CD14-positive monocyte (primary cell): ENCODE measurements around the gene CDKL5. TPM values are rescaled to one million over a fixed set of nuclear protein-coding genes. Genes with fewer than 3 reads are reported as not detected.

Experiments
- DNase-seq, 3 donors: peaks; one replicate each; pipeline ENCODE4 v3.0.0-alpha.2; 2011 to 2022
- H2AFZ ChIP-seq: 2 replicates; pipeline ENCODE4 v1.6.0; 2012; ENCODE audit warnings: mild to moderate bottlenecking, low read depth, low read length, inconsistent platforms; ENCODE audit not compliant: insufficient read depth, poor library complexity, severe bottlenecking
- H3K27ac ChIP-seq, 2 donors: 1 replicate in 1 of 2; 2 replicates in 1 of 2; pipeline ENCODE4 v1.5.1; 2012 to 2013; ENCODE audit warnings: low read length in 2 of 2, control low read depth in 1 of 2, inconsistent platforms in 1 of 2, low read depth in 1 of 2, mild to moderate bottlenecking in 1 of 2
- H3K27me3 ChIP-seq, 2 donors: one replicate each; pipeline versions ENCODE4 v1.6.0 to v1.6.1; 2011 to 2013; ENCODE audit warnings: low read length in 2 of 2; ENCODE audit not compliant: control insufficient read depth in 2 of 2, insufficient read depth in 2 of 2
- H3K36me3 ChIP-seq, 2 donors: replicated peaks in 1 of 2; 1 replicate in 1 of 2; 2 replicates in 1 of 2; pipeline versions ENCODE4 v1.5.1 to v1.6.1; 2012 to 2013; ENCODE audit warnings: low read length in 2 of 2, control low read depth in 1 of 2, inconsistent platforms in 1 of 2, mild to moderate bottlenecking in 1 of 2; ENCODE audit not compliant: insufficient read depth in 2 of 2, control insufficient read depth in 1 of 2
- H3K4me1 ChIP-seq, 2 donors: 1 replicate in 1 of 2; 2 replicates in 1 of 2; pipeline versions ENCODE4 v1.5.1 to v1.6.1; 2012 to 2013; ENCODE audit warnings: low read length in 2 of 2, control low read depth in 1 of 2, inconsistent platforms in 1 of 2, mild to moderate bottlenecking in 1 of 2, moderate library complexity in 1 of 2; ENCODE audit not compliant: insufficient read depth in 2 of 2, control insufficient read depth in 1 of 2
- H3K4me2 ChIP-seq: replicated peaks from 2 replicates; pipeline ENCODE3; 2012; ENCODE audit warnings: low read length, moderate library complexity, mild to moderate bottlenecking; ENCODE audit not compliant: poor library complexity, severe bottlenecking; ENCODE audit errors: extremely low read depth
- H3K4me3 ChIP-seq, 3 experiments: fragments of 200-600 bp in 1 of 3; sonication (generic) in 1 of 3; replicated peaks in 1 of 3; 1 replicate in 2 of 3; 2 replicates in 1 of 3; pipeline ENCODE4 v1.5.1; 2011 to 2013; ENCODE audit warnings: low read length in 3 of 3, mild to moderate bottlenecking in 3 of 3, control low read depth in 2 of 3, low read depth in 2 of 3, inconsistent platforms in 1 of 3, moderate library complexity in 1 of 3
- H3K79me2 ChIP-seq: 2 replicates; pipeline ENCODE4 v1.6.0; 2012; ENCODE audit warnings: mild to moderate bottlenecking, control low read depth, inconsistent platforms, low read length, moderate library complexity; ENCODE audit not compliant: insufficient read depth
- H3K9ac ChIP-seq: 2 replicates; pipeline ENCODE4 v1.6.0; 2017; ENCODE audit warnings: low read length, mild to moderate bottlenecking; ENCODE audit not compliant: insufficient read depth, poor library complexity, severe bottlenecking
- H3K9me3 ChIP-seq, 2 donors: replicated peaks in 1 of 2; 1 replicate in 1 of 2; 2 replicates in 1 of 2; pipeline versions ENCODE4 v1.5.1 to v1.6.1; 2012 to 2013; ENCODE audit warnings: low read length in 2 of 2, control low read depth in 1 of 2; ENCODE audit not compliant: control insufficient read depth in 1 of 2, insufficient read depth in 1 of 2
- H4K20me1 ChIP-seq: 2 replicates; pipeline ENCODE4 v1.6.0; 2012; ENCODE audit warnings: mild to moderate bottlenecking, low read length, control low read depth, moderate library complexity; ENCODE audit not compliant: insufficient read depth
- H3K27ac Mint-ChIP-seq, 7 donors: one replicate each; pipeline ENCODE4 v1.8.0; 2020; ENCODE audit warnings: mild to moderate bottlenecking in 7 of 7, mixed read lengths in 7 of 7, moderate library complexity in 6 of 7, inconsistent platforms in 2 of 7
- H3K27me3 Mint-ChIP-seq, 3 donors: one replicate each; pipeline ENCODE4 v1.8.0; 2021 to 2022; ENCODE audit warnings: low read depth in 3 of 3, mild to moderate bottlenecking in 3 of 3, mixed read lengths in 3 of 3, moderate library complexity in 3 of 3, inconsistent platforms in 1 of 3
- H3K36me3 Mint-ChIP-seq, 2 donors: one replicate each; pipeline ENCODE4 v1.8.0; 2020; ENCODE audit warnings: mixed read lengths in 2 of 2, inconsistent platforms in 1 of 2, mild to moderate bottlenecking in 1 of 2
- H3K4me1 Mint-ChIP-seq: one replicate; pipeline ENCODE4 v1.8.0; 2020; ENCODE audit warnings: mild to moderate bottlenecking, mixed read lengths
- H3K4me3 Mint-ChIP-seq, 2 donors: one replicate each; pipeline ENCODE4 v1.8.0; 2020; ENCODE audit warnings: mild to moderate bottlenecking in 2 of 2, mixed read lengths in 2 of 2, moderate library complexity in 1 of 2
- H3K9me3 Mint-ChIP-seq, 7 donors: one replicate each; pipeline ENCODE4 v1.8.0; 2020 to 2022; ENCODE audit warnings: mixed read lengths in 7 of 7, mild to moderate bottlenecking in 6 of 7, moderate library complexity in 6 of 7, inconsistent platforms in 2 of 7
- CTCF ChIP-seq: fragments of 200-600 bp; IDR thresholded peaks from one replicate; pipeline ENCODE4 v1.8.0; 2022; ENCODE audit warnings: antibody characterized with exemption, mild to moderate bottlenecking
- WGBS: methylation state at CpG from one replicate; pipeline ENCODE4 v1.1.5; 2013; ENCODE audit warnings: missing lambda C conversion rate; ENCODE audit not compliant: insufficient coverage; 5-methylcytosine and 5-hydroxymethylcytosine counted together
- intact Hi-C, 2 donors: fragments of 100-400 bp; cut with micrococcal nuclease; formaldehyde crosslinking; loops; one replicate each; pipeline versions ENCODE4 v1.15.0 to v1.15.1; 2023
- polyA plus RNA-seq, 3 donors: library from polyadenylated mRNA; depleted of rRNA in 1 of 3; unstranded in 2 of 3; stranded (reverse) in 1 of 3; fragments of 300-500 nt in 2 of 3; fragments of >200 nt in 1 of 3; fragmentation: Illumina TruSeq in 2 of 3; gene quantifications; 1 replicate in 2 of 3; 2 replicates in 1 of 3; pipeline ENCODE4 v1.2.3, GENCODE V29; 2012 to 2021

Gene CDKL5
- polyA plus RNA-seq, 3 donors = 0.54 to 3.6 (median 1.4) TPM

- no CpG with 5 or more reads among the region's 4 CpGs for WGBS
- peak overlapping the region in 1 of 7 donors; percentile 22 for H3K27ac Mint-ChIP-seq
- no peak overlapping the region for H3K27ac ChIP-seq
- H3K9me3 Mint-ChIP-seq = no peaks in the 10 kb centered on the region
- peaks cover 0 to 4% of the 10 kb centered on the region in 2 donors for H3K36me3 Mint-ChIP-seq
- peaks cover 0 to 2% (median 0%) of the 10 kb centered on the region in 3 donors for H3K27me3 Mint-ChIP-seq
- intact Hi-C loops = no loop called here
- no peak overlapping the region for H3K4me3 ChIP-seq
- H3K4me2 ChIP-seq = no peak overlapping the region
- no peaks in the 10 kb centered on the region for H3K27me3 ChIP-seq
- H3K9ac ChIP-seq = no peak overlapping the region
- no peak for TF ChIP-seq CTCF
- no peak for DNase-seq
- peaks cover 0 to 2% of the 10 kb centered on the region in 2 donors for H3K4me1 ChIP-seq
- no peaks in the 10 kb centered on the region for H3K79me2 ChIP-seq
- no peaks in the 10 kb centered on the region for H4K20me1 ChIP-seq
- no peak overlapping the region for H3K4me3 Mint-ChIP-seq
- no peaks in the 10 kb centered on the region for H3K36me3 ChIP-seq
- peaks cover 17% of the 10 kb centered on the region for H3K4me1 Mint-ChIP-seq
- H3K9me3 ChIP-seq = no peaks in the 10 kb centered on the region
- no peak overlapping the region for H2AFZ ChIP-seq
These were observed 66.4 kb downstream of the CDKL5 start for GRCh38 chrX:18491587-18492340.

GRCh38 chrX:18534949-18535348 is 109.5 kb downstream of the CDKL5 start:
- Histone ChIP-seq H4K20me1 (no peaks in the 10 kb centered on the region), H2AFZ (no peak overlapping the region), H3K9ac (no peak overlapping the region), H3K9me3 (no peaks in the 10 kb centered on the region), H3K4me2 (no peak overlapping the region), H3K4me3 (no peak overlapping the region), H3K79me2 (no peaks in the 10 kb centered on the region), H3K4me1 (no peaks in the 10 kb centered on the region), H3K27ac (no peak overlapping the region), H3K27me3 (no peaks in the 10 kb centered on the region), H3K36me3 (no peaks in the 10 kb centered on the region)
- intact Hi-C loops = no loop called here
- Mint-ChIP-seq H3K4me1 (peaks cover 13% of the 10 kb centered on the region), H3K27me3 (peaks cover 0 to 3% (median 2%) of the 10 kb centered on the region in 3 donors), H3K4me3 (no peak overlapping the region), H3K27ac (no peak overlapping the region), H3K9me3 (peaks cover 0 to 2% (median 0%) of the 10 kb centered on the region in 7 donors), H3K36me3 (peaks cover 0 to 1% of the 10 kb centered on the region in 2 donors)
- TF ChIP-seq CTCF = no peak
- DNase-seq = no peak
- WGBS = no CpG with 5 or more reads among the region's 2 CpGs
